ENCODE measurements around the gene USP24. TPM values are rescaled to one million over a fixed set of nuclear protein-coding genes. Genes with fewer than 3 reads are reported as not detected.

Gene USP24
- total RNA-seq, 1 experiment from 2014 or later: 45.7 TPM

DNA sequence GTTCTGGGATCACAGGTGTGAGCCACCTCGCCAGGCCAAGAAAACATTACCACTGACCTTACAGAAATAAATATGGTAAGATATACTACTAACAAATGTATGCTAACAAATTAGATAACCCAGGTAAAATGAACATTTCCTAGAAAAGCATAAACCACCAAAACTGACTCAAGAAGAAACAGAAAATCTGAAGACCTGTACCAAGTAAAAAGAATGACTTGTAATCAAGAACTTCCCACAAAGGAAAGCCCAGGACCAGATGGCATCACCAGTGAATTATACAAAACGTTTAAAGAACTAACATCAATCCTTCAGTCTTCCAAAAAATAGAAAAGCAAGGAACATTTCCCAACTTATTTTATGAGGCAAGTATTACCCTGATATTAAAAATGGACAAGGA is 29.3 kb downstream of the USP24 start:
- no peak overlapping the region for H3K4me3 Mint-ChIP-seq (ENCODE audit: unreplicated experiment)
- no peak for TF ChIP-seq CTCF (IDR thresholded peaks at IDR 0.05; ENCODE audit: unreplicated experiment)
- ChIA-PET CTCF (no interaction called here), POLR2A (interaction anchor here (0.7 kb wide), 1 partner anchor 141 kb away, joined by 3 read pairs; no protein-coding TSS in a partner anchor)
- no peak for DNase-seq (ENCODE audit: unreplicated experiment)
- intact Hi-C loops (cut with micrococcal nuclease): no loop called here
- H3K36me3 Mint-ChIP-seq (ENCODE audit: insufficient read depth, unreplicated experiment): peaks cover 5% of the 10 kb centered on the region
- no TSS peak for BruUV-seq (replicated peaks)
- H3K27ac Mint-ChIP-seq (ENCODE audit: low read depth, unreplicated experiment): no peak overlapping the region
- H3K9me3 Mint-ChIP-seq (ENCODE audit: unreplicated experiment): peaks cover 7% of the 10 kb centered on the region
- H3K27me3 Mint-ChIP-seq (ENCODE audit: insufficient read depth, unreplicated experiment): no peaks in the 10 kb centered on the region
- peaks cover 8% of the 10 kb centered on the region for H3K4me1 Mint-ChIP-seq (ENCODE audit: insufficient read depth, unreplicated experiment)

- H3K27ac Mint-ChIP-seq (ENCODE audit: low read depth, unreplicated experiment): no peak overlapping the region
- CTCF ChIA-PET: interaction anchor here (0.8 kb wide), 1 partner anchor 48 kb away, joined by 3 read pairs; no protein-coding TSS in a partner anchor
- POLR2A ChIA-PET: no interaction called here
- no peak for TF ChIP-seq CTCF (IDR thresholded peaks at IDR 0.05; ENCODE audit: unreplicated experiment)
- H3K36me3 Mint-ChIP-seq (ENCODE audit: insufficient read depth, unreplicated experiment): peaks cover 5% of the 10 kb centered on the region
- no TSS peak for BruUV-seq (replicated peaks)
- no peaks in the 10 kb centered on the region for H3K27me3 Mint-ChIP-seq (ENCODE audit: insufficient read depth, unreplicated experiment)
- H3K4me1 Mint-ChIP-seq (ENCODE audit: insufficient read depth, unreplicated experiment): peaks cover 14% of the 10 kb centered on the region
- no peak for DNase-seq (ENCODE audit: unreplicated experiment)
- no peak overlapping the region for H3K4me3 Mint-ChIP-seq (ENCODE audit: unreplicated experiment)
- peaks cover 8% of the 10 kb centered on the region for H3K9me3 Mint-ChIP-seq (ENCODE audit: unreplicated experiment)
- intact Hi-C loops (cut with micrococcal nuclease): no loop called here
These were observed 30.3 kb downstream of the USP24 start for GRCh38 chr1:55184859-55185258.

- ChIA-PET CTCF (no interaction called here), POLR2A (no interaction called here)
- Mint-ChIP-seq H3K4me3 (ENCODE audit: unreplicated experiment) (no peak overlapping the region), H3K9me3 (ENCODE audit: unreplicated experiment) (peaks cover 19% of the 10 kb centered on the region), H3K27me3 (ENCODE audit: insufficient read depth, unreplicated experiment) (no peaks in the 10 kb centered on the region), H3K36me3 (ENCODE audit: insufficient read depth, unreplicated experiment) (peaks cover 11% of the 10 kb centered on the region), H3K4me1 (ENCODE audit: insufficient read depth, unreplicated experiment) (peaks cover 22% of the 10 kb centered on the region), H3K27ac (ENCODE audit: low read depth, unreplicated experiment) (no peak overlapping the region)
- DNase-seq (ENCODE audit: unreplicated experiment): no peak
- no TSS peak for BruUV-seq (replicated peaks)
- TF ChIP-seq CTCF (IDR thresholded peaks at IDR 0.05; ENCODE audit: unreplicated experiment): no peak
- intact Hi-C loops (cut with micrococcal nuclease): no loop called here
These were observed 33.5 kb downstream of the USP24 start for GRCh38 chr1:55181666-55182065.

GRCh38 chr1:55180075-55180670 is 35.0 kb downstream of the USP24 start:
- H3K27me3 Mint-ChIP-seq (ENCODE audit: insufficient read depth, unreplicated experiment): no peaks in the 10 kb centered on the region
- POLR2A ChIA-PET: no interaction called here

More at GRCh38 chr1:55180075-55180670, 35.0 kb downstream of the USP24 start:
- DNase-seq (ENCODE audit: unreplicated experiment): no peak
- Mint-ChIP-seq H3K36me3 (ENCODE audit: insufficient read depth, unreplicated experiment) (peaks cover 11% of the 10 kb centered on the region), H3K27ac (ENCODE audit: low read depth, unreplicated experiment) (no peak overlapping the region), H3K4me1 (ENCODE audit: insufficient read depth, unreplicated experiment) (peaks cover 19% of the 10 kb centered on the region), H3K9me3 (ENCODE audit: unreplicated experiment) (peaks cover 19% of the 10 kb centered on the region), H3K4me3 (ENCODE audit: unreplicated experiment) (no peak overlapping the region)
- BruUV-seq (replicated peaks): no TSS peak
- intact Hi-C loops (cut with micrococcal nuclease): no loop called here
- no peak for TF ChIP-seq CTCF (IDR thresholded peaks at IDR 0.05; ENCODE audit: unreplicated experiment)
- CTCF ChIA-PET: interaction anchor here (0.9 kb wide), 3 partner anchors 12 to 60 kb away, joined by 3 read pairs; no protein-coding TSS in a partner anchor
